H1 (cell line): ENCODE results near the gene CAPN3.

Experiments used
- ATF3 ChIP-seq: IDR thresholded peaks from 2 replicates; pipeline ENCODE4 v1.6.1; 2011; ENCODE audit warnings: low read depth, mild to moderate bottlenecking, low read length; ENCODE audit not compliant: insufficient read depth
- CEBPB ChIP-seq: IDR thresholded peaks from 2 replicates; pipeline ENCODE4 v1.6.1; 2012; ENCODE audit warnings: low read depth, low read length
- CTCF ChIP-seq, 3 experiments: IDR thresholded peaks; 1 replicate in 2 of 3; 2 replicates in 1 of 3; pipeline versions ENCODE4 v1.5.1 to v1.6.1; 2011; ENCODE audit warnings: low read length in 3 of 3, mild to moderate bottlenecking in 3 of 3, inconsistent platforms in 2 of 3, low read depth in 1 of 3, moderate library complexity in 1 of 3; ENCODE audit not compliant: insufficient read depth in 1 of 3; ENCODE audit errors: control extremely low read depth in 1 of 3
- KDM4A ChIP-seq: IDR thresholded peaks from one replicate; pipeline ENCODE4 v1.7.1; 2012; ENCODE audit warnings: low read depth, mild to moderate bottlenecking, moderate library complexity, low read length, inconsistent platforms; ENCODE audit not compliant: severe bottlenecking
- POLR2AphosphoS5 ChIP-seq: IDR thresholded peaks from 2 replicates; pipeline ENCODE4 v1.6.1; 2011; ENCODE audit warnings: low read depth, low read length
- RBBP5 ChIP-seq: IDR thresholded peaks from 2 replicates; pipeline ENCODE4 v1.7.1; 2012; ENCODE audit warnings: low read depth, mild to moderate bottlenecking, inconsistent platforms, low read length, moderate library complexity, borderline replicate concordance

GRCh38 chr15:42385980-42386700 is 26.8 kb downstream of the CAPN3 start:
- no peak for TF ChIP-seq CEBPB
- TF ChIP-seq ATF3 = no peak
- no peak for TF ChIP-seq CTCF (IDR thresholded peaks at IDR 0.05; ENCODE audit: control extremely low read depth in 1 of 3, insufficient read depth in 1 of 3, low read depth in 1 of 3, low read length in 3 of 3)
- TF ChIP-seq RBBP5 = no peak
- no peak for TF ChIP-seq POLR2AphosphoS5
- no peak for TF ChIP-seq KDM4A
